ENCODE data around the gene CCL20. TPM values are rescaled to one million over a fixed set of nuclear protein-coding genes. Genes with fewer than 3 reads are reported as not detected.
"Not testable (repeated sequence)": the region's sequence is repeated elsewhere in the genome, so short reads cannot be mapped to it uniquely, and the experiment has no call there.

Gene CCL20
- total and polyA plus RNA-seq, 2 of the 8 experiments (the other 6 are each of a cell fraction or from before 2014, with no cell fraction given): not detected

- not testable (repeated sequence) for H4K20me1 ChIP-seq (replicated peaks in 1 of 2; ENCODE audit: control insufficient read depth in 1 of 2, insufficient read depth in 2 of 2, low read length in 2 of 2); H3K79me2 ChIP-seq (ENCODE audit: control insufficient read depth in 1 of 2, insufficient read depth in 2 of 2, low read length in 2 of 2); FAIRE-seq; H3K4me1 ChIP-seq (replicated peaks in 1 of 4; ENCODE audit: control insufficient read depth in 3 of 4, insufficient read depth in 4 of 4, low read length in 3 of 4); H3K56ac ChIP-seq (replicated peaks; ENCODE audit: insufficient read length, low read depth, low read length); H3K23me2 ChIP-seq (ENCODE audit: low read depth, low read length); H2BK120ac ChIP-seq (replicated peaks; ENCODE audit: low read depth, low read length); H3K79me1 ChIP-seq (ENCODE audit: low read depth, low read length); H3K23ac ChIP-seq (ENCODE audit: insufficient read length); H3K36me3 ChIP-seq (ENCODE audit: control insufficient read depth in 2 of 4, insufficient read depth in 4 of 4, low read length in 3 of 4); H3K9ac ChIP-seq (replicated peaks in 1 of 4; ENCODE audit: extremely low read depth in 1 of 4, low read depth in 3 of 4, low read length in 3 of 4); H3K14ac ChIP-seq (ENCODE audit: insufficient read length); H4K8ac ChIP-seq (ENCODE audit: extremely low read depth, insufficient read depth, low read length); H2BK15ac ChIP-seq (ENCODE audit: low read length); H2BK20ac ChIP-seq (ENCODE audit: low read length); H3K4ac ChIP-seq (replicated peaks; ENCODE audit: insufficient read length, low read depth, low read length); H4K5ac ChIP-seq (ENCODE audit: insufficient read length, low read depth, low read length); H3K9me3 ChIP-seq (ENCODE audit: insufficient read depth in 2 of 2, low read depth in 1 of 2, low read length in 1 of 2); H2AK5ac ChIP-seq (ENCODE audit: low read depth, low read length); H3K27ac ChIP-seq (ENCODE audit: low read depth, low read length); DNase-seq (ENCODE audit: low read depth in 1 of 2, low spot score in 2 of 2); H4K91ac ChIP-seq (replicated peaks; ENCODE audit: insufficient read length, low read length); H2BK12ac ChIP-seq (ENCODE audit: low read depth, low read length); H3K4me3 ChIP-seq (ENCODE audit: extremely low read depth in 1 of 4, insufficient read depth in 2 of 4, low read depth in 3 of 4, low read length in 4 of 4); H3K4me2 ChIP-seq (ENCODE audit: insufficient read depth in 1 of 2, low read depth in 2 of 2, low read length in 2 of 2); H3K27me3 ChIP-seq (replicated peaks in 1 of 4; ENCODE audit: control insufficient read depth in 3 of 4, extremely low read depth in 1 of 4, insufficient read depth in 3 of 4, low read length in 3 of 4); H2BK5ac ChIP-seq (ENCODE audit: low read depth, low read length)
- POLR2A ChIA-PET (ENCODE audit: partially characterized antibody): interaction anchor here (0.6 kb wide), 1 partner anchor 56 kb away, joined by 4 read pairs; no protein-coding TSS in a partner anchor
- Histone ChIP-seq H3K18ac (ENCODE audit: extremely low read depth, low read length) (0 out of 2 replicates have a peak overlapping the region, but pooled peaks have one; percentile 60), H2AFZ (ENCODE audit: low read length) (peak overlapping the region; percentile 73; the same call in 1 of the 2 replicates)
- WGBS, 2 experiments (ENCODE audit: extremely low coverage in 1 of 2, insufficient coverage in 1 of 2, insufficient read length in 1 of 2, insufficient replicate concordance in 2 of 2, low coverage in 1 of 2, low lambda C conversion rate in 2 of 2, missing lambda C conversion rate in 1 of 2): 88% methylated on average over 6 of the region's 7 CpGs; no CpG with 5 or more reads in 1 of the 2 experiments
- CTCF ChIA-PET (ENCODE audit: partially characterized antibody): interaction anchor here (1.1 to 3.2 kb wide), 3 partner anchors 23 to 190 kb away, joined by 3 to 9 read pairs (median 3); no protein-coding TSS in a partner anchor
These were observed 25.9 kb downstream of the CCL20 start for GRCh38 chr2:227839339-227840129.

Measured in H1 (cell line).